GM18873 (cell line): ENCODE measurements around the gene AVPR2.

ENCODE experiments used
- ATAC-seq: cut with Tn5 transposase; IDR thresholded peaks from one replicate; pipeline ENCODE4 v1.9.1; 2021; ENCODE audit warnings: mild to moderate bottlenecking, moderate library complexity, moderate number of reproducible peaks; ENCODE audit not compliant: unreplicated experiment, low FRiP score

Gene AVPR2

GRCh38 chrX:153910446-153910845 lies 6.0 kb downstream of the AVPR2 start:
- ATAC-seq, result no peak

DNA sequence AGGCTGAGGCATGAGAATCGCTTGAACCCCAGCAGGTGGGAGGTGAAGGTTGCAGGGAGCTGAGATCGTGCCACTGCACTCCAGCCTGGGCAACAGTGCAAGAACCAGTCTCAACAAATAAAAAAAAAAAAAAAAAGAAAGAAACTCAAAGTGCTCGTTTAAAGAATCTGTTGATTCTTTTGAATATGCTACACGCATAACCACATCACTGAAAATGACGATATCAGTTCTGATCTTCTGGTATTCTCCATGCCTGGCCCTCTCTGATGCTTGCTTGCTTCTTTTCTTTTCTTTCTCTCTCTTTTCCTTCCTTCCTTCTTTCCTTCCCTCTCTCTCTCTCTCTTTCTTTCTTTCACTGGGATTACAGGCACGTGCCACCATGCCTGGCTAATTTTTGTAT lies 7.3 kb downstream of the AVPR2 start:
- no peak for ATAC-seq

GRCh38 chrX:153913211-153913610 lies 8.7 kb downstream of the AVPR2 start:
- no peak for ATAC-seq

GRCh38 chrX:153913701-153914100 lies 9.2 kb downstream of the AVPR2 start:
- no peak for ATAC-seq

DNA sequence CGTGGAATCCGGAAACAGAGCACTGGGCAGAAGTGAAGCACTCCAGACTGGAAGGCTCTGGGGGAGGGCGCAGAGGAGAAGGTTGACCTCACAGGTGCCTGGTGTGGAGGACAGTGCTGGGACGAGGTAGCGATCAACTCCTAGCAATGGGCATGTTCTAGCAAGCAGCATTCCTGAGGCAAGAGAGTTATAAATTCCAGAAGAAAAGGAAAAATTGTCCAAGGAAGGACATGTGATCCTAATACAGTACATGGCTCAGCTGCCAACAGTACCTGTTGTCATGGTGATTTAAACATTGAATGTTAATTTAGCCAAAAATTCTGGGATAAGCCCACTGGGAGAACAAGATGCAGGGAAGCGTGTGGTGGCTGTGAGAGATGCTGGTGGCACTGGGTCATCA lies 13.4 kb downstream of the AVPR2 start:
- no peak for ATAC-seq

DNA sequence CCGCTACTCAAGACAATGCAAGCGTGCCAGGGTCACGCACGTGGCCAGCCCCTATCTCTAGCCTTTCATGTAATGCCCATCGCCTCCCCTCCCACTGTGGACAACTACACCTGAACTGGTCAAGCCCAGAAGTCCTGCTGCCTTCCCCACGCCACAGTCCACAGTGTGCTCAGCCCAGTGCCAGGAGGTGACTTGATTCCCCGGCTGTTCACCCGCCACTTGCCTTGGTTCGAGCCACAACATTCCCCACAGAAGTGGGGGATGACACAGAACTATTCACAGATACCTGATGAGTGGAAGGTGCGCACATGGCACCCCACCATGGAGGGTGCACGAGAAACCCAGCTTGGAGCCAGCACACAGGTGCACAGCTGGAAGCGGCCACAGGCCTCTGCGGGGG lies 14.8 kb downstream of the AVPR2 start:
- ATAC-seq, result no peak

DNA sequence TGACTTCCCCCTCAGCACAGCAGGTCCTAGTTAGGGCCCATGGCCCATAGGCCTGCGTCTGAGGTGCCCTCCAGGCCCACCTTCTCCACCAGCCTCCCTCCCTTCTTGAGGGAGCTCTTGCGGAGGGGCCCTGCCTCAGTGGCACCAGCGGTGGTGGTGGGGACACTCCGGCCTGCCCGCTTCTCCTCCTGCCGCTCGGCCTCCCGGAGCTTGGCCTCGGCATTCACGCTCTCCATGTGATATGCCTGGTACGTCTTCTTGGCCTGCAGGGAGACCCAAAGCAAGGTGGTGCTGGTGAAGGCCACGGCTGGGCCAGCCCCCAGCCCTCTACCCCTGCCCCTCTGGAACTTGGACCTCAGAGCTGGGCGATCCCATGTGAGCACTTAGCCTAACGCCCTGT lies 16.1 kb downstream of the AVPR2 start:
- ATAC-seq, result no peak

GRCh38 chrX:153921070-153921469 lies 16.6 kb downstream of the AVPR2 start:
- ATAC-seq, result no peak

- ATAC-seq, result no peak
Observed at GRCh38 chrX:153921511-153922446, 17.3 kb downstream of the AVPR2 start.

DNA sequence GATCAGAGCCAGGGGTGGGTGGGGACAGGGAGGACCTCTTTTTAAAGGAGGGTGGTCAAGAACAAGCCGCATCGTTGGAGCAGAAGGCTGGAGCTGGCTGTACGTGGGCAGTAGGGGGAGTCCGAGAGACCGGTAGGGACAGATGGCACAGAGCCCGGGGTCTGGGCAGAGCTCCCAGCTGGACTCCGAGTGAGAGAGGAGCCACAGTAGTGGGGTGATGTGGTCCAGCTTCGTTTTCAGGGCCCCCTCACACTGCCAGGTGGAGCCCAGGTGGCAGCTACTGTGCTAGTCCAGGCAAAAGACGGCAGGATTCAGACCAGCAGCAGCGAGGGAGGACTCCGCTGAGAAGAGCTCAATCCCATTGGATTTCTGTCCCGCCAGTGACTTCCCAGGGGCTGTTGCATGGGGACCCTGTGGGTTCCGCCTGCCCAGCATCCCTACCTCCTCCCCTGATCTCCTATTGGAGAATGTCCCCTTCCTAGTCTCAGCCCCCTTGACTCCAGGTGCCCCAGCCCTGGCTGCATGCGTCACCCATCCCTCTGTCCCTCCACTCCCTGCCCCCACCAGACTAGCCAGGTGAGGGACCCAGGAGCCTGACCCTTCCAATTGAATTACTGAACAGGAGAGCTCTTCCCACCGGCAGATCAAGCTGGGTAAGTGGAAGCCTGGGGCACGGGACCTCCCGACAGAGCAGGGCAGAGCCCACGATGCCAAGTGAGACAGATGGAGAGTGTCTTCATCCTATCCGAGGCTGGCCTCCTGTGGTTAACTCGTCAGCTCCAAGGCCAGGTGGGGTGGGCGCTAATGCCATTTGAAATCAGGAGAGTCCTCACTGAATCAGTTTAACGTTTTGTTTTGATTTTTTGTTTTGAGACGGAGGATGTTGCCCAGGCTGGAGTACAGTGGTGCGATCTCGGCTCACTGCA lies 18.7 kb downstream of the AVPR2 start:
- ATAC-seq, result no peak

GRCh38 chrX:153924149-153924861 lies 19.8 kb downstream of the AVPR2 start:
- ATAC-seq, result no peak

DNA sequence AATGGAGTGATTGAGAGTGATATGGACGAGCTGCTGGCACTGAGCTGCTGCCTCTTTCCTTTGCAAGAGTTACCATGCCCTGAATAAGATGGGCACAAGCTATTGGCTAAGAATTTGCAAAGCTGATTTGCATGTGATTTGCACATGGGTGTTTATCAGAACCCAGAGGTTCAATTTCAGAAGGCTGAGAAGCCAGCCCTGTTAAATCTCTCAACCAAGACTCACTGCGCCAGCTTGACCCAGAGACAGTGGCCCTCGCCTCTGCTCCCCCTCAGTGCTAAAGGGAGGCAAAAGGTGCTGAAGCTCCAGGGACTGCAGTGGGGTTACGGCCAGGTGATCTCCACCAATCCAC lies 20.9 kb downstream of the AVPR2 start:
- ATAC-seq, result no peak

GRCh38 chrX:153925739-153926551 lies 21.5 kb downstream of the AVPR2 start, which contains the start of gene ARHGAP4:
ARHGAP4 (minus strand) TSS chrX:153926264; CDS start chrX:153926202, 62 bp downstream.
- ATAC-seq, result peak; percentile 1

DNA sequence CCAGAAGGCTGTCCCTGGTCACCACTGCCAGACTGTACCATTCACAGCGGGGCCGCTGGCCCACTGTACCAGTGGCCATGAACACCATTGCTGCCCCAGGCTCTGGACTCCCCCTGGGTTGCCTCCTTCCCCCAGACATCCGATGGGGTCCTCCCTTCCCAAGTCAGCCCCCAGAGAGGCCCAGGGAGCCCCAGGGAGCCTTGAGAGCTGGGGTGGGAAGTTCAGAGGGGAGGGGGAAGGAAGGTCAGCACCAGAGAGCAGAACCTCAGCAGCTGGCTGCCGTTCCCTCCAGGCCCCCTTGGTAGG lies 22.0 kb downstream of the AVPR2 start:
- peak; percentile 7 for ATAC-seq

DNA sequence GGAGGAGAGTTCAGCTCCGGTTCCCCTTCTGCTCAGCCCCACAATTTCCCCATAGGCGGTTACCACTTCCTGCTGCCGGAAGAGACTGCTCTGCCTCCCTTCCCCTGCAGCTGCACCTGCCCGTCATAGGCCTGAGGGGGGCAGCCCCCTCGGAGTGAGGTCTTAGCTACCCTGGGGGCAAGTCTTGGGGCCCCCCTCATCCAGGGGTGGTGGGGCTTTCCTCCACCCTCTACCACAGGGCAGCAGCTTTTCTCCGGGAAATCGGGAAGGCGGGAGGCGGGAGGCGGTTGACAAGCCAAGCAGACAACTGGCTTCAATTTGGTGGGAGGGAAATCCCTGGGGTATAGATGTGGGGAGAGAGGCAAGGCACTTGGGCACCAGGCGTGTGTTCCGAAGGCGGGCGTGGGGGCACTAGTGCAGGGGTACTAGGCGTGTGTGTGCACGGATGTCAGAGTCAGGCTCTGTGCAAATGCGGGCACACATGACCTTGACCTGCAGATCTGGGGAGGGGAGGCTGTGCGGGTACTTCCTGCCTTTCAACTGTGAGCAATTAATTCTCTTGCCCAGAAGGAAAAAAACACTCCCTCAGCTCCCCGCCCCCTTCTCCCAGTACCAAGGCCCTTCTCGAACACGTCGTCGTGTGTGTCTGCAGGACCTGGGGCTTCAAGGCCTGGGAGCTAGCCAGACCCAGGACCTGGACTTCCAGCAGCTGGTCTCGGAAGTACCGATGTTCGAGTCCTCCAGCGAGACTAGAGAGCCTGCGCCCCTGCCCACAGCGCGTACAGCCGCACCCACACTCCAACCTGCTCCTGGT lies 22.6 kb downstream of the AVPR2 start:
- peak; percentile 56 for ATAC-seq

- ATAC-seq, result no peak
Observed at GRCh38 chrX:153927672-153927921, 23.1 kb downstream of the AVPR2 start.

GRCh38 chrX:153927922-153928760 lies 23.7 kb downstream of the AVPR2 start:
- ATAC-seq, result peak; percentile 46

DNA sequence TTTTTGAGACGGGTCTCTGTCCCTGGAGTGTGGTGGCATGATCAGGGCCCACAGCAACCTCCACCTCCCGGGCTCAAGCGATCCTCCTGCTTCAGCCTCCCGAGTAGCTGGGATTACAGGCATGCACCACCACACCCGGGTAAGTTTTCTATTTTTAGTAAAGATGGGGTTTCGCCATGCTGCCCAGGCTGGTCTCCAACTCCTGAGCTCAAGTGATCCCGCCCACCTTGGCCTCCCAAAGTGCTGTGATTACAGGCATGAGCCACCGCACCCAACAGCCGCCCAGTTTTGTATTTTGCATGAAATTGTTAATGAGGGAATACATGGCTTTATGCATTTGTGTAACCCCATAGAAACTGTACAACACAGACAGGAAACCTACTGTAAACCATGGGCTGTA lies 24.4 kb downstream of the AVPR2 start:
- ATAC-seq, result no peak

DNA sequence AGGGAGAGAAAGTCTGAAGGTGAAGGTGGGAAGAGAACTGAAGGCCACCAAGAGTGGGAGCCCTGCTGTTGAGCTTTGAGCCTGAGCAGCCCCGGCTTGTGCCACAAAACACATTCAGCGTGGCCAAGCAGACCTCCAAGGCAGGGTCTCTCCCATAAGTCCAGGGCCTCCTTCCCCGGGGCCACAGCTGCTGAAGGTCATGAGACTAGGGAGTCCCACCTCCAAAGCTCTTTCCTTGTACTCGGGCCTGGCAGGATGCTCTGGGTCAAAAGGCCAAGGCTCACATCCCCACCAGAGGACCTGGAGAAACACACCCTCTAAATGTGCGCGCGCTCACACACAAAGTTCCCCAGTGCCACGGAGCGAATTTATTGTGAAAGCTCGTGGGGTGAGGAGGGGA lies 25.1 kb downstream of the AVPR2 start:
- no peak for ATAC-seq
